Mesenteric fat pad (tissue), 1 donor: ENCODE measurements around the gene RILPL2. TPM values are rescaled to one million over a fixed set of nuclear protein-coding genes. Genes with fewer than 3 reads are reported as not detected.
"Not testable (repeated sequence)": the region's sequence is repeated elsewhere in the genome, so short reads cannot be mapped to it uniquely, and the experiment has no call there.

Experiments
- DNase-seq: peaks from one replicate; pipeline ENCODE4 v3.0.0-alpha.2; 2020; ENCODE audit warnings: low spot score
- total RNA-seq: library from RNA; stranded (reverse); fragmentation: NEBNext Ultra II Directional; extraction: Animal tissue kit (Norgen Biotek cat#: 25700); gene quantifications from one replicate; pipeline ENCODE4 v1.2.1, GENCODE V29; 2021
- donor health status: DM: yes; HTN: yes; CAD: no.

Gene RILPL2
- total RNA-seq, 1 donor from 2014 or later = 10.4 TPM

- DNase-seq = no peak
Measured at GRCh38 chr12:123384994-123385376, 51.5 kb downstream of the RILPL2 start.

- no peak for DNase-seq
Measured at GRCh38 chr12:123384318-123384993, 52.0 kb downstream of the RILPL2 start.

- no peak for DNase-seq
Measured at GRCh38 chr12:123382684-123383083, 53.8 kb downstream of the RILPL2 start.

GRCh38 chr12:123379391-123379790 is 57.1 kb downstream of the RILPL2 start:
- no peak for DNase-seq

GRCh38 chr12:123372415-123372814 is 64.1 kb downstream of the RILPL2 start:
- DNase-seq = not testable (repeated sequence)

- not testable (repeated sequence) for DNase-seq
Measured at GRCh38 chr12:123371667-123372368, 64.7 kb downstream of the RILPL2 start.

GRCh38 chr12:123369229-123369628 is 67.3 kb downstream of the RILPL2 start:
- DNase-seq = no peak

- not testable (repeated sequence) for DNase-seq
Measured at GRCh38 chr12:123368431-123368830, 68.1 kb downstream of the RILPL2 start.

- no peak for DNase-seq
Measured at GRCh38 chr12:123367511-123367910, 69.0 kb downstream of the RILPL2 start.

Other genes with a start within 250 kb of the RILPL2 start
- gene MPHOSPH9, start 203.5 kb downstream of the RILPL2 start, total RNA-seq = 12.8 TPM
- gene MTRFR, start 203.2 kb downstream of the RILPL2 start, total RNA-seq = 5.4 TPM
- 105 TPM for gene CDK2AP1, start 164.8 kb downstream of the RILPL2 start, total RNA-seq
- 28.5 TPM for gene SBNO1, start 71.8 kb downstream of the RILPL2 start, total RNA-seq
- 39.9 TPM for gene KMT5A, start 52.6 kb downstream of the RILPL2 start, total RNA-seq
- gene SNRNP35, start 21.5 kb upstream of the RILPL2 start, total RNA-seq = 18.3 TPM
- gene RILPL1, start 97.0 kb upstream of the RILPL2 start, total RNA-seq = 17.9 TPM
- 241 TPM for gene TMED2, start 147.9 kb upstream of the RILPL2 start, total RNA-seq
- gene DDX55, start 165.4 kb upstream of the RILPL2 start, total RNA-seq = 20.1 TPM
- 45.6 TPM for gene EIF2B1, start 197.0 kb upstream of the RILPL2 start, total RNA-seq
- 20.5 TPM for gene GTF2H3, start 197.1 kb upstream of the RILPL2 start, total RNA-seq
- 6.6 TPM for gene TCTN2, start 234.4 kb upstream of the RILPL2 start, total RNA-seq